Cardiac muscle cell (in vitro differentiated cells and primary cell): Measurements from ENCODE around the gene ITGA1. TPM values are rescaled to one million over a fixed set of nuclear protein-coding genes. Genes with fewer than 3 reads are reported as not detected.
A peak's percentile ranks its signal among the peaks of the same experiment; 100 is the strongest.

Source experiments
- DNase-seq, 2 donors: peaks; one replicate each; pipeline versions ENCODE4 v3.0.0 to v3.0.0-alpha.2; 2010 to 2017; ENCODE audit warnings: low read depth in 1 of 2, low spot score in 1 of 2
- H3K27ac ChIP-seq: fragments of 200-600 bp; sonication (generic); 2 replicates; pipeline ENCODE4 v1.5.1; 2016
- H3K27me3 ChIP-seq: fragments of 200-600 bp; sonication (generic); 2 replicates; pipeline ENCODE4 v1.6.0; 2016; ENCODE audit warnings: control low read depth
- H3K36me3 ChIP-seq: fragments of 200-600 bp; sonication (generic); 2 replicates; pipeline ENCODE4 v1.5.1; 2016; ENCODE audit warnings: control low read depth
- H3K4me1 ChIP-seq: fragments of 200-600 bp; sonication (generic); 2 replicates; pipeline ENCODE4 v1.8.1; 2017; ENCODE audit warnings: low read depth, mild to moderate bottlenecking, mixed run types
- H3K4me3 ChIP-seq: fragments of 200-600 bp; sonication (generic); 2 replicates; pipeline ENCODE4 v1.5.1; 2016; ENCODE audit warnings: mild to moderate bottlenecking
- H3K9me3 ChIP-seq: fragments of 200-600 bp; sonication (generic); 2 replicates; pipeline ENCODE4 v1.5.1; 2017; ENCODE audit warnings: low read depth, mild to moderate bottlenecking, control low read depth
- polyA plus RNA-seq: library from polyadenylated mRNA; unstranded; fragments of >200 nt; fragmentation: Nextera tagmentation; extraction: Ambion mirVana; gene quantifications from 2 replicates; pipeline ENCODE4 v1.2.1, GENCODE V29; 2016
- total RNA-seq: library from RNA; depleted of rRNA; stranded (reverse); fragments of >200 nt; gene quantifications from 2 replicates; pipeline ENCODE4 v1.2.3, GENCODE V29; 2016
- TF ChIP-seq, protein P1 (sequence below): IDR thresholded peaks from 2 replicates; pipeline ENCODE4 v1.5.1; 2012; ENCODE audit warnings: low read depth, mild to moderate bottlenecking, low read length

Gene ITGA1
- total and polyA plus RNA-seq, 2 experiments from 2014 or later, result 2.9 to 7.3 TPM

GRCh38 chr5:52892242-52892878 lies 104.6 kb downstream of the ITGA1 start:
- Histone ChIP-seq H3K27ac (no peak overlapping the region), H3K4me1 (peaks cover 5% of the 10 kb centered on the region), H3K36me3 (no peaks in the 10 kb centered on the region), H3K9me3 (no peaks in the 10 kb centered on the region), H3K4me3 (no peak overlapping the region), H3K27me3 (no peaks in the 10 kb centered on the region)
- no peak for DNase-seq
- TF ChIP-seq, protein P1, sequence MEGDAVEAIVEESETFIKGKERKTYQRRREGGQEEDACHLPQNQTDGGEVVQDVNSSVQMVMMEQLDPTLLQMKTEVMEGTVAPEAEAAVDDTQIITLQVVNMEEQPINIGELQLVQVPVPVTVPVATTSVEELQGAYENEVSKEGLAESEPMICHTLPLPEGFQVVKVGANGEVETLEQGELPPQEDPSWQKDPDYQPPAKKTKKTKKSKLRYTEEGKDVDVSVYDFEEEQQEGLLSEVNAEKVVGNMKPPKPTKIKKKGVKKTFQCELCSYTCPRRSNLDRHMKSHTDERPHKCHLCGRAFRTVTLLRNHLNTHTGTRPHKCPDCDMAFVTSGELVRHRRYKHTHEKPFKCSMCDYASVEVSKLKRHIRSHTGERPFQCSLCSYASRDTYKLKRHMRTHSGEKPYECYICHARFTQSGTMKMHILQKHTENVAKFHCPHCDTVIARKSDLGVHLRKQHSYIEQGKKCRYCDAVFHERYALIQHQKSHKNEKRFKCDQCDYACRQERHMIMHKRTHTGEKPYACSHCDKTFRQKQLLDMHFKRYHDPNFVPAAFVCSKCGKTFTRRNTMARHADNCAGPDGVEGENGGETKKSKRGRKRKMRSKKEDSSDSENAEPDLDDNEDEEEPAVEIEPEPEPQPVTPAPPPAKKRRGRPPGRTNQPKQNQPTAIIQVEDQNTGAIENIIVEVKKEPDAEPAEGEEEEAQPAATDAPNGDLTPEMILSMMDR, result no peak

DNA sequence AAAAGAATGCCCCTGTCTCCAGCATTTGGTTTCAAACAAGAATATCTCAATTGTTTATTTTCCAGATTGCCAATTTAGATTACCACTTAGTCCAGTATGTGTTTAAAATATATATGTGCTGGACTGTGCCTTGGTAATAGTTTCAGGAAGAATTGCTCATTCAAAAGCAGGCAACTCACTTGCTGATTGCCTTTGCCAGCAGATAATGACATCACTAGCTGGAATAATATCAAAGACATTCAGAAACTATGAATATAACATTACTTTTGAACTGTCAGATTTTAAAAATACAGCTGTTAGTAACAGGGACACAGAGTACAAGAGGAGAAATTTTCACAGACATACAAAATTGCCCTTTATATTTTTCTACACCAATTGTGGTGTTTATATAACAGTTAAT lies 105.4 kb downstream of the ITGA1 start:
- Histone ChIP-seq H3K4me3 (no peak overlapping the region), H3K4me1 (peaks cover 5% of the 10 kb centered on the region), H3K9me3 (no peaks in the 10 kb centered on the region), H3K27me3 (no peaks in the 10 kb centered on the region), H3K36me3 (no peaks in the 10 kb centered on the region), H3K27ac (no peak overlapping the region)
- DNase-seq, result peak in 1 of 2 donors; percentile 79
- TF ChIP-seq, protein P1, result no peak

DNA sequence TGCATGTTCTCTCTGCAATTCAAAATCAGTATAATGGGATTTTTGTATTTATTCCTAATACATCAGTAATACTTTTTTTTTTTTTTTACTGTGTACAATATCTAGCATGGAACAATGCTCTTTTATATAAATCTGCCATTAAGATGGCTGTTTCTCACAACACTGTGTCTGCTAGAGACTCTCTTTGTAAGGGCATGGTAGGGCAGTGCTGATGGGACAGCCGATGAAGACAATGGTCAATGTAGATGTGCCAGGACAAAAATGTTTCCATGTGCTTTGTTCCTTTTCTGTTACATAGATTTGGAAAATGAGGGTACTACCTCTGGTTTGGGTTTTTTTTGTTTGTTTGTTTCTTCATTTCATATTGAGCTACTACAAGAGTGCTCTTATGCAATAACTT lies 106.1 kb downstream of the ITGA1 start:
- no peak overlapping the region for H3K4me3 ChIP-seq
- TF ChIP-seq, protein P1, result no peak
- no peaks in the 10 kb centered on the region for H3K9me3 ChIP-seq

GRCh38 chr5:52894451-52894850 lies 106.7 kb downstream of the ITGA1 start:
- DNase-seq, result no peak
- Histone ChIP-seq H3K27ac (no peak overlapping the region), H3K4me3 (no peak overlapping the region), H3K27me3 (no peaks in the 10 kb centered on the region), H3K36me3 (no peaks in the 10 kb centered on the region), H3K9me3 (no peaks in the 10 kb centered on the region), H3K4me1 (peaks cover 5% of the 10 kb centered on the region)
- TF ChIP-seq, protein P1, result no peak

More for the DNA sequence above, 106.1 kb downstream of the ITGA1 start:
- Histone ChIP-seq H3K27ac (no peak overlapping the region), H3K4me1 (peaks cover 5% of the 10 kb centered on the region), H3K27me3 (no peaks in the 10 kb centered on the region), H3K36me3 (no peaks in the 10 kb centered on the region)
- no peak for DNase-seq

DNA sequence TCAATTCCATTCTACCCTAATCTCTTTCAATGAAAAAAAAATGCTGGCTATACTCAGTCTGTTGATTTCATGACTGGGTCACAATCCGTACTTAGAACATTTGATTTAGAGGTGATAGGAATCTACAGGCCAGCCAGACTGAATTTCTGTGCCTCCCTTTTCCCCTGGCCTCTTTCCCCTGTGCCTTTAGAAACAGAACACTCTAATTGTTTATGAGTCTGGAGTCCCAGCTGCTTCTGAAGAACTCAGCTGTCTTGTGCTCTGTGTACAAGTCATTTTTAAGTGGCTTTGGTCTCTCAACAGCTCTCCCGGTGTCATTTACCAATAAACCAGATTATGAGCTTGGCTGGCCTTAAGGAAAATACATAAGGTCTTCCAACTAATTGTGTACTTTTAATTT lies 107.4 kb downstream of the ITGA1 start:
- Histone ChIP-seq H3K36me3 (no peaks in the 10 kb centered on the region), H3K27ac (no peak overlapping the region), H3K4me3 (no peak overlapping the region), H3K9me3 (no peaks in the 10 kb centered on the region), H3K27me3 (no peaks in the 10 kb centered on the region), H3K4me1 (peaks cover 5% of the 10 kb centered on the region)
- DNase-seq, result no peak
- TF ChIP-seq, protein P1, result no peak
